T-cell (primary cell): ENCODE results near the gene SAMD3. TPM values are rescaled to one million over a fixed set of nuclear protein-coding genes. Genes with fewer than 3 reads are reported as not detected.
A peak's percentile ranks its signal among the peaks of the same experiment; 100 is the strongest.

Experiments
- ATAC-seq, 4 experiments: fragments of 200-7000 bp in 3 of 4; fragments of 150-1000 bp in 1 of 4; cut with Tn5 transposase; replicated peaks in 1 of 4; 1 replicate in 3 of 4; 2 replicates in 1 of 4; pipeline ENCODE4 v1.10.0; 2021; ENCODE audit warnings: moderate library complexity in 3 of 4, mild to moderate bottlenecking in 2 of 4, moderate number of reproducible peaks in 1 of 4
- CTCF ChIA-PET, 2 donors: fragments of 300-600 bp; sonication (Branson Sonifier 250); formaldehyde crosslinking; loops; one replicate each; lab custom pipeline; 2022; ENCODE audit warnings: antibody characterized with exemption in 2 of 2; lab: Charles Lee
- POLR2A ChIA-PET, 2 donors: fragments of 300-600 bp; sonication (Branson Sonifier 250); formaldehyde crosslinking; loops; one replicate each; lab custom pipeline; 2022; ENCODE audit warnings: antibody characterized with exemption in 2 of 2; lab: Charles Lee
- DNase-seq, 35 experiments: peaks; one replicate each; pipeline versions ENCODE4 v3.0.0 to v3.0.0-alpha.2; 2013 to 2023
- H3K27ac ChIP-seq: one replicate; pipeline ENCODE4 v1.5.1; 2013; ENCODE audit warnings: low read length
- H3K27me3 ChIP-seq, 2 experiments: replicated peaks in 1 of 2; 1 replicate in 1 of 2; 2 replicates in 1 of 2; pipeline versions ENCODE4 v1.6.1 to v1.7.0; 2013; ENCODE audit warnings: low read length in 1 of 2, mixed read lengths in 1 of 2; ENCODE audit not compliant: control insufficient read depth in 2 of 2, insufficient read depth in 2 of 2; ENCODE audit errors: extremely low read depth in 1 of 2
- H3K36me3 ChIP-seq, 2 donors: 1 replicate in 1 of 2; 2 replicates in 1 of 2; pipeline versions ENCODE4 v1.6.1 to v1.7.0; 2013; ENCODE audit warnings: low read length in 1 of 2; ENCODE audit not compliant: control insufficient read depth in 2 of 2, insufficient read depth in 1 of 2; ENCODE audit errors: extremely low read depth in 1 of 2
- H3K4me1 ChIP-seq, 2 experiments: 1 replicate in 1 of 2; 2 replicates in 1 of 2; pipeline versions ENCODE4 v1.6.1 to v1.7.0; 2013; ENCODE audit warnings: low read length in 2 of 2, mixed read lengths in 1 of 2; ENCODE audit not compliant: insufficient read depth in 2 of 2, control insufficient read depth in 1 of 2; ENCODE audit errors: extremely low read depth in 1 of 2
- H3K4me3 ChIP-seq, 2 donors: 1 replicate in 1 of 2; 2 replicates in 1 of 2; pipeline versions ENCODE4 v1.5.1 to v1.7.0; 2013; ENCODE audit warnings: mild to moderate bottlenecking in 2 of 2, low read length in 1 of 2, moderate library complexity in 1 of 2; ENCODE audit not compliant: control insufficient read depth in 1 of 2; ENCODE audit errors: extremely low read depth in 1 of 2
- H3K9me3 ChIP-seq: 2 replicates; pipeline ENCODE4 v1.7.0; 2013
- H3K27ac Mint-ChIP-seq, 2 donors: one replicate each; pipeline ENCODE4 v1.8.0; 2020 to 2021; ENCODE audit warnings: mild to moderate bottlenecking in 2 of 2, mixed read lengths in 2 of 2
- H3K27me3 Mint-ChIP-seq, 2 donors: one replicate each; pipeline ENCODE4 v1.8.0; 2021 to 2022; ENCODE audit warnings: mixed read lengths in 2 of 2
- H3K36me3 Mint-ChIP-seq: one replicate; pipeline ENCODE4 v1.8.0; 2021; ENCODE audit warnings: mixed read lengths
- H3K4me1 Mint-ChIP-seq, 3 donors: one replicate each; pipeline ENCODE4 v1.8.0; 2020 to 2022; ENCODE audit warnings: mixed read lengths in 3 of 3, mild to moderate bottlenecking in 1 of 3
- H3K4me3 Mint-ChIP-seq, 3 donors: one replicate each; pipeline ENCODE4 v1.8.0; 2020 to 2022; ENCODE audit warnings: mild to moderate bottlenecking in 3 of 3, mixed read lengths in 3 of 3, moderate library complexity in 3 of 3
- H3K9me3 Mint-ChIP-seq, 3 donors: one replicate each; pipeline ENCODE4 v1.8.0; 2020 to 2022; ENCODE audit warnings: mixed read lengths in 3 of 3
- WGBS: methylation state at CpG from one replicate; pipeline ENCODE4 v1.1.5; 2013; ENCODE audit warnings: missing lambda C conversion rate; ENCODE audit not compliant: insufficient coverage; 5-methylcytosine and 5-hydroxymethylcytosine counted together
- total RNA-seq, 35 experiments: library from RNA in 6 of 35; stranded (reverse) in 6 of 35; fragments of 120-200 nt in 1 of 35; gene quantifications; one replicate each; pipeline versions ENCODE4 v1.2.1 to v1.2.4 and lab custom pipeline; 2013 to 2026

The SAMD3 gene
- total RNA-seq, 5 donors from 2014 or later (not counting 1 experiment from before 2014, with no cell fraction given), result 27.5 to 73.8 (median 38.5) TPM

- Mint-ChIP-seq H3K27ac (peak overlapping the region; percentile 91 to 95), H3K4me3 (peak overlapping the region; percentile 54 to 71 (median 62)), H3K4me1 (peaks cover 88 to 98% (median 89%) of the 10 kb centered on the region in 3 donors), H3K9me3 (no peaks in the 10 kb centered on the region), H3K36me3 (peaks cover 32% of the 10 kb centered on the region), H3K27me3 (no peaks in the 10 kb centered on the region)
- Histone ChIP-seq H3K27ac (peak overlapping the region; percentile 91), H3K9me3 (no peaks in the 10 kb centered on the region), H3K4me1 (peaks cover 36 to 47% of the 10 kb centered on the region in 2 experiments), H3K27me3 (no peaks in the 10 kb centered on the region), H3K36me3 (peaks cover 0 to 11% of the 10 kb centered on the region in 2 donors), H3K4me3 (peak overlapping the region in 1 of 2 donors; percentile 20)
- ATAC-seq (peak; percentile 89 to 93 (median 92)), DNase-seq (peak; percentile 17 to 84 (median 69))
- ChIA-PET CTCF (interaction anchor here (0.7 to 1.3 kb wide), 7 partner anchors 8 to 642 kb away, joined by 3 read pairs; no protein-coding TSS in a partner anchor), POLR2A (interaction anchor here in 1 of 2 donors (0.5 to 0.7 kb wide), 5 partner anchors 18 to 634 kb away, joined by 3 to 5 read pairs (median 4); no protein-coding TSS in a partner anchor)
- WGBS, result 5% methylated on average over 4 of the region's 6 CpGs
Measured at GRCh38 chr6:130132286-130132701, 90.5 kb downstream of the SAMD3 start.

DNA sequence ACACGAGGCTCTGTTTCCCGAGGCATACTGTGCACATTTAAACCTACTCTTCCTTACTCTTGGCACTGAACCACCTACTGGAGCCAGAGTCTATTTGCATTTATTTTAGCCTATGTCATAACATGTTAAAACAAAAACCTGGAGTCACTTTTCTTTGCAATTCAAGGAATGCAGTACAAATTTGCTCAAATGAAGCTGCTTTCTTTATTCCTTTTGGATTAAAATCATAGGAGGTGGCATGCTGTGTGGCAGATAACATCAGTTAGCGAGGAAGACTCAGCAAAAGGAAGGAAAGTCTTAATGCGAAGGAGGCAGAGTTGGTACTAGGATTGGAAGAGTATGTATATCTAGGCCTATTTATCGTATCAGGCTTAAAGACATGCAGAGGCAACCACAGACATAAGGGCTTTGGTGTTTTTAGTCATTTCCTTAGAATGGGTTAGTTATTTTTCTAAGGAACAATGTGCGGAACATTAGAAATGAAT lies 92.9 kb downstream of the SAMD3 start:
- Histone ChIP-seq H3K27ac (peak overlapping the region; percentile 91), H3K4me1 (peaks cover 24 to 39% of the 10 kb centered on the region in 2 experiments), H3K9me3 (no peaks in the 10 kb centered on the region), H3K27me3 (no peaks in the 10 kb centered on the region), H3K36me3 (no peaks in the 10 kb centered on the region), H3K4me3 (no peak overlapping the region)
- DNase-seq (no peak), ATAC-seq (no peak)
- Mint-ChIP-seq H3K27ac (peak overlapping the region; percentile 91 to 95), H3K36me3 (peaks cover 37% of the 10 kb centered on the region), H3K9me3 (peaks cover 0 to 3% (median 0%) of the 10 kb centered on the region in 3 donors), H3K4me1 (peaks cover 86 to 89% (median 88%) of the 10 kb centered on the region in 3 donors), H3K27me3 (no peaks in the 10 kb centered on the region), H3K4me3 (peak overlapping the region in 1 of 3 donors; percentile 44)
- WGBS, result 100% methylated on average over 3 of the region's 6 CpGs
- POLR2A ChIA-PET, result interaction anchor here in 1 of 2 donors (0.6 kb wide), 1 partner anchor 11 kb away, joined by 4 read pairs; no protein-coding TSS in a partner anchor
- CTCF ChIA-PET, result interaction anchor here (0.7 to 1.8 kb wide), 2 partner anchors 153 to 1136 kb away, joined by 3 to 4 read pairs; no protein-coding TSS in a partner anchor

DNA sequence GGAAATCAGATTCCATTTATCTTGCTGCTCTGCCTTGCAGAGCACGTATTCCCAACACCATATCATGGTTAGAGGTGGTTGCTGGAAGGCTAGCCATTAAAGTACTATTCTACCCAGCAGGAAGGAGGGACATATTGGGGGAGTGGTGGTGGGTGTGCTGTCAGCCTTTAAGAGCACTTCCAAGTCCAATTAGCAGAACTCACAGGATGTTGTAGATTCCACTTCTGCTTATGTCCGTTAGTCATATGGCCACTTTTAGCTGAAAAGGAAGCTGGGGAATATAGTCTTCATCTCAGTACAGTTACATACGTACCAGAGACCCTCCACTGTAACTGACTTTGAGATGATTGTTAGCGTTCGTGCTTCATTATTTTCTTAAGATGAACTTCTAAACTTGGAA lies 94.4 kb downstream of the SAMD3 start:
- DNase-seq (no peak), ATAC-seq (no peak)
- no peak overlapping the region for H3K4me3 ChIP-seq
- no peaks in the 10 kb centered on the region for H3K27me3 ChIP-seq
- peaks cover 18 to 24% of the 10 kb centered on the region in 2 experiments for H3K4me1 ChIP-seq
- Mint-ChIP-seq H3K4me3 (no peak overlapping the region), H3K4me1 (peaks cover 73 to 80% (median 73%) of the 10 kb centered on the region in 3 donors), H3K36me3 (peaks cover 46% of the 10 kb centered on the region), H3K27ac (peak overlapping the region; percentile 57 to 75), H3K9me3 (peaks cover 0 to 3% (median 0%) of the 10 kb centered on the region in 3 donors), H3K27me3 (no peaks in the 10 kb centered on the region)
- H3K9me3 ChIP-seq, result no peaks in the 10 kb centered on the region
- no peaks in the 10 kb centered on the region for H3K36me3 ChIP-seq
- no CpG with 5 or more reads among the region's 5 CpGs for WGBS
- ChIA-PET CTCF (no interaction called here), POLR2A (interaction anchor here in 1 of 2 donors (0.6 kb wide), 2 partner anchors 19 to 119 kb away, joined by 3 to 6 read pairs; no protein-coding TSS in a partner anchor)
- no peak overlapping the region for H3K27ac ChIP-seq

DNA sequence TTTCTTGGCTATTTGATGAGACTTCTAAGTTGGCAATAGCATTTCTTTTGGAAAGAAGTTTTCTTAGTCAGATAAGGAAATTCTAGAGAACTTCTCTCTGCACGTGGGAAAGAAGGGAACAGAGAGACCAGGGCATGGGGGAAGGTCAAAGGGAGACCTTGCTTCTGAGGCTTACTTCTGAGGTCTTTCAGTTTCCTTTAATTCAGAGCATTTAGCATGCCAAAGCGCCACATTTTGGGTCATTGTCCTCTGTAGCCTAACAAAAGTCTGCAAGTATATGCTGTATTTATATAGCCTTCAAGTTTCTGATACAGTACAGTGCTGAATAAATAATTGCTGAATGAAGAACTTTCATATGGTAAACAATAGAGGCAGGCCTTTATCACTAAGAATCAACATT lies 95.6 kb downstream of the SAMD3 start:
- WGBS, result 20% methylated on average over 1 of the region's 2 CpGs
- no peak overlapping the region for H3K27ac ChIP-seq
- ChIA-PET POLR2A (interaction anchor here in 1 of 2 donors (0.6 kb wide), 1 partner anchor 28 kb away, joined by 4 read pairs; no protein-coding TSS in a partner anchor), CTCF (no interaction called here)
- Mint-ChIP-seq H3K4me1 (peaks cover 68 to 75% (median 71%) of the 10 kb centered on the region in 3 donors), H3K27me3 (no peaks in the 10 kb centered on the region), H3K4me3 (no peak overlapping the region), H3K9me3 (peaks cover 0 to 3% (median 0%) of the 10 kb centered on the region in 3 donors), H3K27ac (peak overlapping the region; percentile 53 to 70), H3K36me3 (peaks cover 54% of the 10 kb centered on the region)
- H3K9me3 ChIP-seq, result no peaks in the 10 kb centered on the region
- no peak overlapping the region for H3K4me3 ChIP-seq
- DNase-seq (no peak), ATAC-seq (no peak)
- peaks cover 11 to 18% of the 10 kb centered on the region in 2 experiments for H3K4me1 ChIP-seq
- no peaks in the 10 kb centered on the region for H3K36me3 ChIP-seq
- no peaks in the 10 kb centered on the region for H3K27me3 ChIP-seq

DNA sequence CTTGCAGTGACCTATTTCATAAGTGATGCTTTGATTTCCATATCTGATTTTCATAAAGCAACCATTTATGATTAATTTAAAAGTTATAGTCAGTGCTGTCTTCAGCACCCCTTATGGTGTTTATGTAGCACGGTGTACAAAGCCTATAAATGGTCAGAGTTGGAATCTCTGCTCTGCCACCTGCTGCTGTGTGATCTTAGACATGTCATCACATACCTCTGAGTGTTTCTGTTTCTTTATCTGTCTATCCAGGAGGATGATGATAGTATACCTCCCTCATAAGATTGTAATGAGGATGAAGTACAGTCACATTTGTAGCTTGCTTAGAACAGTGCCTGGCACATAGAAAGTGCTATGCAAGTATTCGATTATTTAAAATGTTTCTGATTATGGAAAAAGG lies 100.5 kb downstream of the SAMD3 start:
- H3K27ac ChIP-seq, result no peak overlapping the region
- no peaks in the 10 kb centered on the region for H3K27me3 ChIP-seq
- peaks cover 0 to 2% of the 10 kb centered on the region in 2 experiments for H3K4me1 ChIP-seq
- Mint-ChIP-seq H3K9me3 (peaks cover 0 to 3% (median 0%) of the 10 kb centered on the region in 3 donors), H3K4me1 (peaks cover 40 to 49% (median 44%) of the 10 kb centered on the region in 3 donors), H3K36me3 (peaks cover 50% of the 10 kb centered on the region), H3K27ac (peak overlapping the region in 1 of 2 donors; percentile 62), H3K4me3 (no peak overlapping the region), H3K27me3 (no peaks in the 10 kb centered on the region)
- ChIA-PET POLR2A (interaction anchor here in 1 of 2 donors (0.5 kb wide), 1 partner anchor 14 kb away, joined by 13 read pairs; no protein-coding TSS in a partner anchor), CTCF (no interaction called here)
- no peaks in the 10 kb centered on the region for H3K9me3 ChIP-seq
- H3K36me3 ChIP-seq, result peaks cover 0 to 4% of the 10 kb centered on the region in 2 donors
- no CpG with 5 or more reads among the region's 2 CpGs for WGBS
- DNase-seq, result no peak
- H3K4me3 ChIP-seq, result no peak overlapping the region
- ATAC-seq, result no peak

DNA sequence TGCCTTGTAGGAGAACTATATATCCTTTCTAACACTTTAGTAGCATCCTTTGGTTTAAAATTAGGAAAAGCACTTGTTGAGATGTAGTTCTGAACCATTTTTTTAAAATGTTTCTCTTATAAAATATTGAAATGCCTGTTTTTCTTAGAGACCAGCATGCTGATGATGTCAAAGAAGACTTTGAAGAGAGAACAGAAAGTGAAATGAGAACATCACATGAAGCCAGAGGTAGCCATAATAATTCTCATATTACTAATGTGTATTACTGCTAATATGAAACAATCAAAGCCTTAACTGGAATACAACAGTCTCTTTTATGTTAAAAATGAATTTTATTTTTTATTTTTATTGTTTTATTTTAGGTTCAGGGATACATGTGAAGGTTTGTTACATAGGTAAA lies 102.0 kb downstream of the SAMD3 start:
- Histone ChIP-seq H3K27ac (no peak overlapping the region), H3K9me3 (no peaks in the 10 kb centered on the region), H3K27me3 (no peaks in the 10 kb centered on the region), H3K4me3 (no peak overlapping the region), H3K4me1 (no peaks in the 10 kb centered on the region), H3K36me3 (peaks cover 0 to 4% of the 10 kb centered on the region in 2 donors)
- H3K27me3 Mint-ChIP-seq, result no peaks in the 10 kb centered on the region
- peaks cover 47% of the 10 kb centered on the region for H3K36me3 Mint-ChIP-seq
- H3K4me3 Mint-ChIP-seq, result no peak overlapping the region
- POLR2A ChIA-PET, result interaction anchor here (0.6 to 1.1 kb wide), 3 partner anchors 9 to 40 kb away, joined by 3 to 5 read pairs (median 3); no protein-coding TSS in a partner anchor
- peaks cover 0 to 3% (median 0%) of the 10 kb centered on the region in 3 donors for H3K9me3 Mint-ChIP-seq
- DNase-seq, result no peak
- peaks cover 26 to 41% (median 38%) of the 10 kb centered on the region in 3 donors for H3K4me1 Mint-ChIP-seq
- ATAC-seq, result peak in 1 of 4 experiments; percentile 58
- CTCF ChIA-PET, result interaction anchor here in 1 of 2 donors (0.6 kb wide), 1 partner anchor 48 kb away, joined by 3 read pairs; no protein-coding TSS in a partner anchor
- peak overlapping the region in 1 of 2 donors; percentile 71 for H3K27ac Mint-ChIP-seq
